GM21390 (cell line): ENCODE results near the gene MSL1.
A peak's percentile ranks its signal among the peaks of the same experiment; 100 is the strongest.

ENCODE experiments used
- ATAC-seq: cut with Tn5 transposase; IDR thresholded peaks from one replicate; pipeline ENCODE4 v1.9.1; 2021; ENCODE audit not compliant: unreplicated experiment

Gene MSL1

DNA sequence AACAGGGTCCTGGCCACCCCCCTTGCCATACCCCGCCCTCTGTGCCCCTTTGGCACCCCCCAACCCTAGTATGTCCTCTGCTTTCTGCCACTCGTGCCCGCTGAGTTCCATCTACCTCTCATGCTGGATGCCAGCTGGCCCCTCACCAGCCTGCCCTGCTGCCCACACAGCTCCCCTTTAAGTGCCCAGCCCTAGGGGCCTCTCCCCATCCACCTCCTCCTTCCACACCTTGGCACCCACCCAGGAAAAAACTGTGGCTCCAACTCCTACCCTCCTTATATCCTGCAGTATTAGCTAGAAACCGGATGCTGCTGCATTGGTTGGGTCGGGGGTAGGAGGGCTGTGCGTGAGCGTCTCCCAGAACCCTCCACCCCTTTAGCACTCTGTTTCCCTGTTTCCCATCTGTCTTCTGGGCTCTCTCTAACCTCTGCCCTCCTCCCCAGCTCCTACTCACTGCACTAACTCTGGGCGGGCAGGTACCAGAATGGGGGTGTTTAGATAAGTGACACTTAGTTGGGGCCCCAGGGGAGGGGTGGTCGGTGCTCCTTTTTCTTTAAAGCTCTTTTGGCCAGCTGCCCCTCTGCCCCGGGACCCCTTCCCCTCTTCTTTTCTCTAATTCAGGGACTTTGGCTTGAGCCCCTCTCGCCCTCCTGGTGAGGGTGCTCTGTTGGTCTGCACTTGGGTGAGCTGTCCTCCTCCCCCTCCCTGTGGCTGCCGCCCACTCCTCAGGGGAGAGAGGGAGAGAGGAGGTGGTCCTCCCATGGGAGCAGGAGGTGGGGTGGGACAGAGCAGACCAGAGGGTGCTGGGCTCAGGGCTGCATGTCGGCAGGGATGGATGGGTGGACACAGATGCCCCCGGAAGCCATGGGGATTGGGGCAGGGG, 31.3 kb upstream of the MSL1 start:
- no peak for ATAC-seq

DNA sequence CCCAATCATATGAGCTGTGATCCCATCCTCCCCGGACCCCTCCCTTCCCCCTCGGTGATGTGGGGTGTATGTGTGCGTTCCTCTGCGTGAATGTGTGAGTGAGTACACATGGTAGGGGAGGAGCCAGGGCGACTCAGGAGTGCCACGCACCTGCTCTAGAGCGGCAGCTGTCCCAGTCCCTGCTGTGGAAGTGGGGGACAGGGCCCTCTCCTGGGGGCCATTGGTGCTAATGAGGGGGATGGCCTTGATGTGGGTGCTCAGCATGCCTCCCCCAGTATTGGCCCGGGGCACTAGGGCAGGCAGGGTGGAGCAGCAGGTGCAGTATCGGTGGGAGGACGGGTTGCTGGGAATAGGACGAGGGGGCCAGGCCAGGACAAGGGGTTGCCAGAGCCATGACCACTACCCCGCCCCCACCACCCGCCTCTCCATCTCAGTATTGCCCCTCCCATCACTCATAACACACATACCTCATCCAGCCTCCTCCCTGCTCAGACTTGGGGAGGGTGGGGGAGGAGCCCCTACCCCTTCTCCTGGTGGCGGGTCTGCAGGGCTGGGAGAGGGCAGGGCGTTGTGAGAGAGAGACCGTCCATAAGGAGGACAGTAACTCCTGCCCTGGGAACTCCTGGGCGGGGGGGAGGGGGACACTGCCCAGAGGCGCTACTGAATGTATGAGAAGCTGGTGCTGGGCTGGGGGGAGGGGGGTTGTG, 29.9 kb upstream of the MSL1 start:
- ATAC-seq: no peak

DNA sequence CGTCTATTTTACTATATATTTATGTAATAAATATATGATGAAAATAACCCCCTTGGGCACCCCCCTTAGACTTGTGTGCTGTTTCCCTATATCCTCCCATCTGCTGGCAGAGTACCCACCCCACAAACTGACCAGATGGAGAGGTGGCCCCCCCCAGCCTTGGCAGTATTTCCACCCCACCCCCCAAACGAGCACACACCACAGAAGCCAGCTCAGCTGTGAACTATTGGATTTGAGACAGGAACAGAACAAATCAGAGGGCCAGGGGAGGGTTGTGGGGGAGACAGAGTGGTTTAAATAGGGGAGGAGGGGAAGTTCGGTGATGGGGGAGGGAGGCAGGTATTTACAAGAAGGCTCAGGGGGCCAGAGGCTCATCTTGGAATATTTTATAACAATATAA, 29.2 kb upstream of the MSL1 start:
- ATAC-seq: no peak

DNA sequence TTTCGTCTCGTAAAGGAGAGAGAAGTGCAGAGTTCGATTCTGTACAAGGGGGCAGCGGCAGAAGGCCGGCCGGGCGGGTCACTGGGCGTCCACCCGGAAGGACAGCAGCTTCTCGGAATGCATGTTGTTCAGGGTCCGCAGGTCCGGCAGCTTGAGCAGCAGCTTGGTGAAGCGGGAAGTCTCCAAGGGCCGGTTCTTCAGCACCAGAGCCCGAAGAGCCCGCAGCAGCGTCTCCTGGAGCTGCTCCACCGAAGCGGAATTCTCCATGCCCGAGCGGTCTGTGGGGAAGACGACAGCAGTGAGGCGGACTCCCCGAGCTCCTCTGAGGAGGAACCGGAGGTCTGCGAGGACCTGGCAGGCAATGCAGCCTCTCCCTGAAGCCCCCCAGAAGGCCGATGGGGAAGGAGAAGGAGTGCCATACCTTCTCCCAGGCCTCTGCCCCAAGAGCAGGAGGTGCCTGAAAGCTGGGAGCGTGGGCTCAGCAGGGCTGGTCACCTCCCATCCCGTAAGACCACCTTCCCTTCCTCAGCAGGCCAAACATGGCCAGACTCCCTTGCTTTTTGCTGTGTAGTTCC, 28.7 kb upstream of the MSL1 start:
- no peak for ATAC-seq

DNA sequence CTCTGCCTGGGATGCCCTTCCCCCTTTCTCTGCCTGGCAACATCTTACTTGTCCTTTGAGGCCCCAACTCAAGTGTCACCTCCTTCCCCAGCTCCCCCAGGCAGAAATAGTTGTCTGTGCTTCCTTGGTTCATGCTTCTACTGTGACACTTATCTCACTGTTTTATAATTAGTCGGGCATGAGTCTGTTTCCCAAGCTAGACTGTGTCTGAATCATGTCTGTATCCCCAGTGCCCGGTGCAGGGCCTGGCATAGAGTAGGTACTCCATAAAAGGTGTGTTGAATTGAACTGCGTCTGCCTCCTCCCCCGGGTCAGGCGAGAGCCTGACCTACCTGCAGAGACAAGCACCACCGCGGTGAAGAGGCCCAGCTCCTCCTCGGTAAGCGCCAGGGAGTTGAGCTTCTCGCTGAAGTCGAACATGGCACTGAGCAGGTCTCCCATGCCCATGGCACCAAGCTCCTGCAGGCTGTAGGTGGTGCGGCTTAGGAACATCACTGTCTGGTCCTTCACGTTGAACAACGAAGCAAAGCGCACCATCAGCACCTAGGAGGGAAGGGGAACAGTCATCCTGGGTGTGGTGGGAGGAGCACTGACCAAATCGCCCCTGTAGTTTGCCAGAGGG, 28.1 kb upstream of the MSL1 start:
- no peak for ATAC-seq

DNA sequence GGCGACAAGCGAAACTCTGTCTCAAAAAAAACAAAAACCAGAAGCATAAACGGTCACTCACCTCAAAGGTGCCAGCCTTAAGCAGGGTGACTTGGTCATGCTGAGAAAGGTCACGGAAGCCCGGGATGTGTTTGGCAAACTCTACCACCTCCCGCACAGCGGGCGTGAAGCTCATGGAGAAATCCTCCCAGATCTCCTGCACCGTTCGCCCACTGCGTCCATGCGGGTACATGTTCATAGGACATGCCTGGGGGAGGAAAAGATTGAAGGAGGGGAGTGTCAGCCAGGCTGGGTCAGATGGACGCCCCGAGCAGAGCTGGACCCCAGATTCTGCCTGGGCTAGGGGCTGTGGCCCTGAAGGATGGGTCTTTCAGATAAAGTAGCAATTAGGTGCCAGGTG, 26.9 kb upstream of the MSL1 start:
- ATAC-seq: no peak

DNA sequence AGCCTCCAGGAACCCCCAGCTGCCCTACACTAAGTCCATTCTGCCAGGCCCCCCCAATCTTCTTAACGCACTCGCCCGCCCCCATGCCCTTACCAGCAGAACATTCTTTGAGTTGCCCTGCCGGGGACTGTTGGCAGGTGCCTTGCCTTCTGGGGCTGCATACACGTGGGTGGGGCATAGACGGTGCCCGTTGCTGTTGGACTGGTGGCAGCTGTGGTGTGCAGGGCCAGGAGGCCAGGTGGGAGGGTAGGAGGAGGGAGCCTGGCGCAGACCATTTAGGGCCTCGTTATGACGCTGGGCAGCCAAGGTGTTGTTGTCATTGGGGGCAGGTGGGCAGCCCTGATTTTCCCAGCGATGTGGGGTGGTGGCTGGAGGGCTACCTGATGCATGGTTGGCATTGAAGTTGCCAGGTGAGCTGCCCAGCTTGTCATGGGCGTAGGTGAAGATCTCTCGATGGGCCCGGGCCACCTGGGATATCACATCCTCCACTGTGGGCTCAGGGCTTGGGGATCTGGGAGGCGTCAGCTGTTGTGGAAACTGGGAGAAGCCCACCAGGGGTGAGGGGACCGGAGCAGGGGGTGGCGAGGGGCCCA, 26.3 kb upstream of the MSL1 start:
- no peak for ATAC-seq

DNA sequence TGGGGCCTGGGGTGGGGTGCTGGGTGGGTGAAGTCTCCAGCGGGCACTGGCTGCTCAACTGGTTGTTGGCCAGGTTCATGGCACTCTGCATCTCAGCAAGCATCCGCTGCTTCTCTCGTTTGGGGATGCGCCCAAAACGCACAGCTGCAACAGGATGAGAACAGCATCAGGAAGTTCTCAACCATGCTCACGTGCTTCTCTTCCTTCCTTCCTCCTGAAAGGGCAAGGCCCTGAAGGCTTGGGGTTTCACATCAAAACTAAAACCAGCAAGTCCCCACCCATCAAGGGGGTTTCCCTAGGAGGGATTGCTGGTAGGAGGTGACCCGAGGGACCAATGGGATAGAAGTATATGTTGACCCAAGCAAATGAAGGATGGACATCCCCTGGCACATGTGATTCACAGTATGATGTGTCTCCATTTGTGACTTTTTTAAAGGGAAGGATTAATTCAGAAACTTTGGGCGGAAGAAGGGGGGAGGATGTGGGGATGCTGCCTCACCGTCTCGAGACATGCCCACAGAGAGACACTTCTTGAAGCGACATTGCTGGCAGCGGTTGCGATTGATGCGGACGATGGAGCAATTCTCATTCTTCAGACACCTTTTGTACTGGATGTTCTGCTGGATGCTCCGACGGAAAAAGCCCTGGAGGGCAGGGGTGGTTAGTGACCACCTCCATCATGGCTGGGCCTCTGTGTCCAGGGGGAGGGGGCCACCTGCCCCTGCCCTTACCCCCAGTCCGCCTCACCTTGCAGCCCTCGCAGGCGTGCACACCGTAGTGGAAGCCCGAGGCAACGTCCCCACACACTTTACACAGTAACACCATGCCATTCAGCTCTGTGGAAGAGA, 25.6 kb upstream of the MSL1 start:
- peak; percentile 45 for ATAC-seq

DNA sequence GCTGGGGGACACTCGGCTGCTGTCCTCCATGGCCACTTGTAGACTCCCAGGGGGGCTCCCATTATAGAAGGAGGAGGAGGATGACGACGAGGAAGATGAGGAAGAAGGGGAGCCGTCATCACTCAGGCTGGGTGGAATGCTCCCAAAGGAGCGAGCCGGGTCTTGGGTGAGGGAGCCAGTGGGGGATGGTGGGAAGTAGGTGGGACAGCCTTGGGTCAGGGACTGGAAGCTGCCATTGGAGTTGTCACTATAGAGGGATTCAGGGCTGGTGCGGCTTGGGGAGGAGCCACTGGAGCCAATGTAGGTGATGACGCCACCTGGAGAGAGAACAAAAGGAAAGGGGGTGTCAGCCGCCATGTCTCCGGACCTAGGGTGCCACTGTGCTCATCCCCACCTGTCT, 24.7 kb upstream of the MSL1 start:
- no peak for ATAC-seq

DNA sequence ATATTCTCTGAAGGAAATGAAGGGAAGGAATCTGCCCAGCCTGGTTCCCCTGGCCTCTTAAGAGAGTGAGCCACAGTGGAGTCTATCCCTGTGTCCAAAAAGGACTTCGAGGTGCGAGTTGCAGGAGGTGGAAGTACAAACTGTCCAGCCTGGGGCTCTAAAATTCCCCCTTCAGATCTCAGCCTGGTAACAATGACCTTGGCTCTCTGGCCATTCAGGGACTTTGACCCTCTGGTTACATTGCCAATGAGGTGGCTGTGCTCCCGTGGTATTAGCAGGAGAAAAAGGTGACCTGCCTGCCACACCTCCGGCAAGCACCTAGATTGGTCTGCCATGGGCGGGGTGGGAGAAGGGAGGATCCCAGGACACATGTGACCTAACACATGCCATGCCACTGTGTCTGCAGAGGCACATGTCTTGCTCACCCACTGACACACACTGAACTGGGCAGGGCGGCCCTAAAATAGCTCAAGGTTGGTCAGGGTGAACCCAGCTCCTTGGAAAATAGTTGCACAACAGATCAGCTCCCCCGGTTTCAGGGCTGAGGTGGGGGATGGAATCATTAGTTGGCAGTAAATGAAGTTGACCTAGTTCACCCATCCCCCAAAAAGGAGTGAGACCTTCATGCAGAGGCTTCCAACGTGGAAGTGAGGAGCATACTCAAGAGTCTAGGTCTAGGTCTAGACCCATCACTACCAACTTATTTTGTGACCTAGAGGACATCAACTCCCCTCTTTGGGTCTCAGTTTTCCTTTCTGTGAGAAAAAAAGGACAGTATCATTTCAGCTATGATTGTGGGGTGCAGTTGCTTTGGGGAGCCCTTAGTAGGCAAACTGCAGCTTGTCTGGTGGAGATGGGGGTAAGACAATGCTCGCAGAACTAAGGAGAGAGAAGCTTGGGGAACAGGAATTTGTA, 23.6 kb upstream of the MSL1 start:
- no peak for ATAC-seq

DNA sequence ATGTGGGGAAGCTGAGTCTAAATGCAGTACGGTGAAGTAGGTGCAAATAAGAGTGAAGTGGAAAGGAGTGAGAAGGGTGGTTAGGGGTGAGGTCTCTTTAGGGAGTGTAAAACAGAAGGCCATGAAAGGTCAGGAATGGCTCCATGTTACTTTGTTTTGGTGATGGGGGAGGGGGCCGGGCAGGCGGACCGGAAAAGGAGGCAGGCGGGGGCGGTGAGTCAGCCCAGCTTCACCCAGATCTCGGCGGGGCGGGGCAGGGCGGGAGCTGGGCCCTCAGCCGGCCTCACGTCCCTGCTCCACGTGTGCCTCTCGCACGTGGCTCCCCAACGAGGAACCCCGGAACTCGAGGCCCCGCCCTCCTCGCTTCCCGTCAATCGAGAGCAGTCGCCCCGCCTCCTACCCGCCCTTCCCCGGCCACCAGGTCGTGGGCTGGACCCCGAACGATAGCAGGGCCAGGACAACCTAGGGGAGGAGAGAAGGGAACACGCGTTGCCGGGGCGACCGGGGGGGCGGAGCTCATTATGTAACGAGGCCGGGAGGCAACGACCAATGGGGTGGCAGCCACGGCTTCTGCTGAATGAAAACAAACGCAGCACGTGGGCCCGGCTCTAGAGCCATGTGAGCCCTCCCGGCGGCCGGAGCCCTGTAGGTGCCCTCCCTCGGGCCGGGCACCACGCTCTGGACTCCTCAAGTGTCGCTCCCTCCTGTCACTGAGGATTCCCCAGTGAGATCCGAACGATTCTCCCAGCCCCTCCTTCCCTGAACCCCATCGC, 22.7 kb upstream of the MSL1 start:
- peak; percentile 51 for ATAC-seq

DNA sequence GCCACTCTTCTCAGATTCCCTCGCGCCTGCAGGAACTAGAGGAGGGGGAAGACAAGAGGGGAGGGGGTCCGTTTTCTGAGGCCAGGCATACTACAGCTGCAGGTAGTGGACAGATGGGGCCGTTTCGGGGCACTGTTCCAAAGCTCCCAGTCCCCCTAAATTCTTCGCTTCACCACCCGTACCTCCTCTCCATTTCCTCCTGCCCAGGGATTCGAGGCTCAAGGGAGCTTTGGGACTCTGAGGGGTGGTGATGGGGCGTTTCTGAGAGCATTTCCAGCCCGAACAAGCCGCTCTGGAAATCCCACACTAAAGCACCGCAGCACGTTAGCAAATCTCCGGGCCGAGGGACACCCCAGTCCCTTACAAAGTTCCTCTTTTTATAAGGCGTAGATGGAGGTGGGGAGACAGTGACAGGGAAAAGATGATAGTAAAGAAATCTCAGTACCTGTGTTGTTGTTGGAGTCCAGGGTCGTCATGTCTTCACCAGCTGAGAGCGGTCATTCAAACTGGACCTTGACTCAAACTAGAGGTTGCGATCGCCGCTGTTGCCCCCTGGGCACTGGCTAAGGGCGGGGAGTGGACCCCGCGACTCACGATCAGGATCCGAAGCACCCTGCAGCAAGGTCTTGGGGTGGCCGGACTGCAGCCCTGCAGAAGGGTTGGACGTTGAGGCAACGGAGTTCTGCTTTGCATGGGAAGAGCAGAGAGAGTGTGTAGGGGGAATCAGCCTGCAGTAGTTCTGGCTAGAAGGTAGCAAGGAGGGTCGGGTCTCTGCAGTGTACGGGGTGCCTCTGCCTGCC, 22.0 kb upstream of the MSL1 start:
- no peak for ATAC-seq

DNA sequence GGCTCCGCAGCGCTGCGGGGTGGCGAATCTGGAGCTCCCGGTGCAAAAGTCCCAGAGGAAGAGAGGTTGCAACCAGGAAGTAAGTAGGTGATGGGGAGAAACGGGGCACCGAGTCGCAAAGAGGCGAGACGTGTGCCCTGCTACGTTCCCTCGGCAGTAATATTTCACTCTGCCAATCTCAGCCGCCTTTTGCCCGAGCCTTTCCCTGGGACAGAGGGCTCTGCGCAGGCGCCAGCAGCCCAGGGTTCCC, 21.4 kb upstream of the MSL1 start, which contains the start of gene NR1D1:
TSS of gene NR1D1 (minus strand) at position 171 of the 250 bp plus-strand sequence. CDS start 495 bp downstream, outside the sequence.
- no peak for ATAC-seq

DNA sequence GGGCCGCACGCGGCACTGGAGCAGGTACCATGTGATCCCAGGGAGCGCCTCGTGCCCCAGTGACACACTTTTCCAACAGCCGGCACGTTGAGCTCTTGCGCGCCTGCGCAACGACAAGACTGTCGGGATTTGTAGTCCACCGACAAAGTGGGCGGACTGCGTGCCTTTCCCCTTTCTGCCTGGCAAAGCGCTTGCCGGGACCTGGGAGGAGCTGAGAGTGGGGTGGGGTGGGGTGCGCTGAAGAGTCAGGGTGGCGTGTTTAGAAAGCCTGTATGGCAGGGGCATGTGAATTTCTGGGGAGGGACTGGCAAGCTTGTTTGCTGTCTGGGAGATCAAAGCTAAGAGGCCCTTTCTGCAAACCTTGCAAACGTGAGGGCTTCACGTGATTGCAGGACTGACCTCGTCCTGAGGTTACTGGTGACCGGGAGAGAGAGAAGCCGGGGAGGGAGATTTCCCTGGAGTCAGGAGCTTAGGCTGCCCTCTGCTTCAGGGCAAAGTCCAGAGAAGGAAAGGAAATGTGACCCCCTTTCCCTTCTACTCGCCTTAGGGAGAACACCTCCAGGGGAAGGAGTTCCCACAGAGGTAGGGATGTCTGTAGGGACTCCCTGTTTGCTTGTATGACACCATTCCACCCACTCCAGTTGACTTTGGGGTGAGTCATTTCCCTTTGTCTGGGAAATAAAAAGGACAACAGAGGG, 21.0 kb upstream of the MSL1 start:
- no peak for ATAC-seq

DNA sequence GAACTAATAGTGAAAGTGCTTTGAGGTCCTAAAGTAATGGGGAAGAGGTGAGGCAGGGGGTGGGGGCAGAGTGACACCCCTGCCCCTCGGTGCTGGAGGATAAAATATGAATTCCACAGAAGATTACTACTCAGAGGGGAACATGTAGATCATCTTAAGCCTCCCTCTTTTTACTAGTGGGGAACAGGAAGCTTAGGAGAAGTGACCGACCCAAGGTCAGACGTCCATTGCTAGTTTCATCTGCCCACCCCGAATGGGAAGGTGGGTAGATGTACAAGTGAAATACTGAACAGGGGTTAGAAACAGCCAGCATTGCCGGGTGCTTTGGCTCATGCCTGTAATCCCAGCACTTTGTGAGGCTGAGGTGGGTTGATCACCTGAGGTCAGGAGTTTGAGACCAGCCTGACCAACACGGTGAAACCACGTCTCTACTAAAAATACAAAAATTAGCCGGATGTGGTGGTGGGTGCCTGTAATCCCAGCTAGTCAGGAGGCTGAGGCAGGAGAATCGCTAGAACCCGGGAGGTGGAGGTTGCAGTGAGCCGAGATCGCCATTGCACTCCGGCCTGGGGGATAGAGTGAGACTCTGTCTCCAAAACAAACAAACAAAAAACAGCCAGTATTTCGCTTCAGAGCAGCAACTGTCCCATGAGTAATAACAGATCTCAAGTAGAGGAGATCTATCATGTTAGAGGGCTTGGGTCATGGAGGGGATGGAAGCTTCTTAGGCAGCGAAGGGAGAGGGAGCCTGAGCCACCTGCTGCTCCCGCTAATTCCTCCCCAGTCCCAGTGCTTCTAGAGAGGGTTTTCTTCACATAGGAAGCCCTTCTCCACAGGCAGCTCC, 20.2 kb upstream of the MSL1 start:
- no peak for ATAC-seq

DNA sequence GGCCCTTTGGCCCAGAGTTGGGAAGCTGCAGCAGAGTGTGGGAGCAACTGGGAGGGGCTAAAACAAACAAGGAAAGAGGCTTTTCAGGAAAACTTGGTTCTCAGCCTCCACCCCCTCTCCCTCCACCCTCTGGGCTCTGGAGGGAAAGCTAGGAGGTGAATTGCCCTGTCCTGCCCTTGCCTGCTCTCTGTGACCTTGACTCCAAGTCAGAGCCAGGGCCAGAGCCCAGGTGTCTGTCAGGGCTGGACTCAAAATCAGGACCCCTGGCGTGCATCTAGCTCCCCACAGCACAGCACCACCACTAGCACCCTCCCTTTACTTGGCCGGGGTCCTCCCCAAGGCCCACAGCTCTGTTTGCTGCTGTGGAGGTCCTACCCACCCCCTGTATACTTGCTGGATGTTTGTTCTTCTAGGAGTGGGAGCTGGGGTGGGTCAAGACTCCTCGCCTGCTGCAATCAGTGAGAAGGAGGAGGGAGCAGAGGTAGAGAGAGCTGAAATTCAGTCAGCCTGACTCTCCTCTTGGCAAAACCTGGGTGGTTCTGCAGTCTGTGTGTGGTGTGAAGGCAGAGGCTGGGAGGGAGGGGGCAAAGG, 18.6 kb upstream of the MSL1 start:
- ATAC-seq: no peak
